ENCODE results near the gene RTL10.

- TF ChIP-seq CTCF (IDR thresholded peaks at IDR 0.05; ENCODE audit: poor library complexity, severe bottlenecking) (no peak), TAF1 (IDR thresholded peaks at IDR 0.05; ENCODE audit: low read depth) (no peak)
Measured at GRCh38 chr22:19815093-19815822, 39.4 kb downstream of the RTL10 start.
